AG04450 (cell line): ENCODE data around the gene TNRC18. TPM values are rescaled to one million over a fixed set of nuclear protein-coding genes. Genes with fewer than 3 reads are reported as not detected.

ENCODE experiments used
- CTCF ChIA-PET: fragments of 300-600, 350-600 bp; formaldehyde crosslinking; extraction: SDS; loops from one replicate; lab custom pipeline; 2022; ENCODE audit warnings: antibody characterized with exemption, inconsistent platforms; lab: Charles Lee
- POLR2A ChIA-PET: fragments of 350-600 bp; formaldehyde crosslinking; extraction: SDS; loops from one replicate; lab custom pipeline; 2021; ENCODE audit warnings: antibody characterized with exemption, inconsistent platforms; lab: Yijun Ruan, JAX
- DNase-seq: peaks from one replicate; pipeline ENCODE4 v3.0.0-alpha.2; 2011; ENCODE audit warnings: low read depth, low spot score
- H3K27ac ChIP-seq: one replicate; pipeline ENCODE4 v1.5.1; 2012; ENCODE audit warnings: low read depth, low read length, control low read depth
- H3K27me3 ChIP-seq: one replicate; pipeline ENCODE4 v1.6.0; 2012; ENCODE audit warnings: low read length; ENCODE audit not compliant: control insufficient read depth, insufficient read depth
- H3K4me3 ChIP-seq: 2 replicates; pipeline ENCODE4 v1.5.1; 2011; ENCODE audit warnings: mild to moderate bottlenecking, low read depth, low read length, control low read depth
- H3K9me3 ChIP-seq: 2 replicates; pipeline ENCODE4 v1.5.1; 2012; ENCODE audit warnings: low read length; ENCODE audit not compliant: control insufficient read depth, insufficient read depth
- polyA plus RNA-seq: library from polyadenylated mRNA; depleted of rRNA; stranded (reverse); fragments of >200 nt; gene quantifications from 2 replicates; pipeline ENCODE4 v1.2.3, GENCODE V29; 2011
- TF ChIP-seq, protein P1 (sequence below): IDR thresholded peaks from 2 replicates; pipeline ENCODE4 v1.5.1; 2011; ENCODE audit warnings: low read depth, low read length, control low read depth, inconsistent platforms

The TNRC18 gene
- polyA plus RNA-seq, 1 experiment: 13.4 TPM

GRCh38 chr7:5303591-5304505 lies 119.8 kb downstream of the TNRC18 start:
- TF ChIP-seq, protein P1, sequence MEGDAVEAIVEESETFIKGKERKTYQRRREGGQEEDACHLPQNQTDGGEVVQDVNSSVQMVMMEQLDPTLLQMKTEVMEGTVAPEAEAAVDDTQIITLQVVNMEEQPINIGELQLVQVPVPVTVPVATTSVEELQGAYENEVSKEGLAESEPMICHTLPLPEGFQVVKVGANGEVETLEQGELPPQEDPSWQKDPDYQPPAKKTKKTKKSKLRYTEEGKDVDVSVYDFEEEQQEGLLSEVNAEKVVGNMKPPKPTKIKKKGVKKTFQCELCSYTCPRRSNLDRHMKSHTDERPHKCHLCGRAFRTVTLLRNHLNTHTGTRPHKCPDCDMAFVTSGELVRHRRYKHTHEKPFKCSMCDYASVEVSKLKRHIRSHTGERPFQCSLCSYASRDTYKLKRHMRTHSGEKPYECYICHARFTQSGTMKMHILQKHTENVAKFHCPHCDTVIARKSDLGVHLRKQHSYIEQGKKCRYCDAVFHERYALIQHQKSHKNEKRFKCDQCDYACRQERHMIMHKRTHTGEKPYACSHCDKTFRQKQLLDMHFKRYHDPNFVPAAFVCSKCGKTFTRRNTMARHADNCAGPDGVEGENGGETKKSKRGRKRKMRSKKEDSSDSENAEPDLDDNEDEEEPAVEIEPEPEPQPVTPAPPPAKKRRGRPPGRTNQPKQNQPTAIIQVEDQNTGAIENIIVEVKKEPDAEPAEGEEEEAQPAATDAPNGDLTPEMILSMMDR: no peak
- H3K27ac ChIP-seq: no peak overlapping the region
- no peak for DNase-seq
- CTCF ChIA-PET: no interaction called here
- no peak overlapping the region for H3K4me3 ChIP-seq
- POLR2A ChIA-PET: interaction anchor here (0.7 kb wide), 1 partner anchor 20 kb away, joined by 3 read pairs; no protein-coding TSS in a partner anchor
- no peaks in the 10 kb centered on the region; the same call in 1 of the 2 replicates for H3K9me3 ChIP-seq
- H3K27me3 ChIP-seq: no peaks in the 10 kb centered on the region

DNA sequence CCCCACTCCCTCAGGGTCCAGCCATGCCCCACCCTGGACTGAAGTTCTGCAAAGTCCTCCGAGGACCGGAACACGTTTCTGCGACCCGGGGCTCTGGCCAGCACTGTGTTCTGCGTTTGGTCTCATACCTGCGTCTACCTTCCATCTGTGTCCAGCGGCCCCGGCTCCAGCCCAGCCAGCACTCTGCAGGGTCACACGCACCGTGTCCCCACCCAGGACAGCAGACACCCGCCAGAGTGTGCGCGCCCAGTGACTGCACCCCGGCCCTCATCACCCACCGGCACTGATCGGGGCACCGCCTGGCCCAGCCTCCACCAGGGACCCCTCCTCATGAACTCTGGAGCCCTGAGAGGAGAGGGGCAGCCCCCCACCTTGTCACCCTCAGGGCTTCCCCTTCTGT lies 120.6 kb downstream of the TNRC18 start:
- no peak for DNase-seq
- Histone ChIP-seq H3K4me3 (no peak overlapping the region), H3K27me3 (no peaks in the 10 kb centered on the region), H3K9me3 (no peaks in the 10 kb centered on the region; the same call in 1 of the 2 replicates), H3K27ac (no peak overlapping the region)
- CTCF ChIA-PET: no interaction called here
- POLR2A ChIA-PET: no interaction called here
- TF ChIP-seq, protein P1: no peak

DNA sequence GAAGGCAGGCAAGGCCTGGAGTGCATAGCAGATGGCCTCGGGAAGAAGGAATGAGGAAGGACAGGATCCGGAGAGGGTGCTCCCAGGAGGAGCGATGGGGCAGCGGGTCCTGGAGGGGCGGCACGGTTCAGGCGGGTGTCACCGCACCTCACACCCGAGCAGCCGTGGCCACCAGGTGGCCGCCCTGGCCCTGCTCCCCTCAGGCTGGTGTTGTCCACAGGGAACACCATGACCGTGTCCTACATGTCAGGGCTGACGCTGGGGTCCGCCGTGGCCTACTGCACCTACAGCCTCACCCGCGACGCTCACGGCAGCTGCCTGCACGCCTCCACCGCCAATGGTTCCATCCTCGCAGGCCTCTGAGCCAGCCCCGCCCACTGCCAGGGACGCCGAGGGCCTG lies 121.1 kb downstream of the TNRC18 start:
- ChIA-PET CTCF (no interaction called here), POLR2A (no interaction called here)
- H3K27ac ChIP-seq: no peak overlapping the region
- no peak for DNase-seq
- no peaks in the 10 kb centered on the region; the same call in 1 of the 2 replicates for H3K9me3 ChIP-seq
- no peak overlapping the region for H3K4me3 ChIP-seq
- H3K27me3 ChIP-seq: no peaks in the 10 kb centered on the region
- TF ChIP-seq, protein P1: no peak

GRCh38 chr7:5300366-5300765 lies 123.3 kb downstream of the TNRC18 start:
- ChIA-PET POLR2A (no interaction called here), CTCF (no interaction called here)
- peaks cover 7% of the 10 kb centered on the region; the same call in 1 of the 2 replicates for H3K9me3 ChIP-seq
- H3K27me3 ChIP-seq: no peaks in the 10 kb centered on the region
- no peak overlapping the region for H3K4me3 ChIP-seq
- no peak overlapping the region for H3K27ac ChIP-seq
- no peak for DNase-seq
- TF ChIP-seq, protein P1: no peak

- Histone ChIP-seq H3K9me3 (peaks cover 18% of the 10 kb centered on the region), H3K27me3 (no peaks in the 10 kb centered on the region), H3K27ac (no peak overlapping the region), H3K4me3 (no peak overlapping the region)
- POLR2A ChIA-PET: no interaction called here
- no peak for DNase-seq
- TF ChIP-seq, protein P1: no peak
- CTCF ChIA-PET: no interaction called here
Measured at GRCh38 chr7:5296611-5297226, 126.9 kb downstream of the TNRC18 start.
